GM23338 (cell line): ENCODE data around the gene EXOSC7.
A peak's percentile ranks its signal among the peaks of the same experiment; 100 is the strongest.

Source experiments
- CREB1 ChIP-seq: fragments of 250-450 bp; sonication (Bioruptor Pico); IDR thresholded peaks from 2 replicates; pipeline ENCODE4 v1.5.0; 2020; ENCODE audit warnings: low read depth, mild to moderate bottlenecking, moderate library complexity
- EZH2 ChIP-seq: fragments of 200-600 bp; sonication (generic); IDR thresholded peaks from one replicate; pipeline ENCODE4 v1.8.0; 2017; ENCODE audit warnings: antibody characterized with exemption, mild to moderate bottlenecking, low read depth; ENCODE audit not compliant: unreplicated experiment
- EZH2phosphoT487 ChIP-seq: fragments of 200-600 bp; sonication (generic); IDR thresholded peaks from one replicate; pipeline ENCODE4 v1.8.1; 2018; ENCODE audit warnings: antibody characterized with exemption; ENCODE audit not compliant: unreplicated experiment
- POLR2AphosphoS5 ChIP-seq: IDR thresholded peaks from 2 replicates; pipeline ENCODE4 v1.6.1; 2016; ENCODE audit warnings: antibody characterized with exemption, low read depth
- REST ChIP-seq: IDR thresholded peaks from one replicate; pipeline ENCODE4 v1.6.1; 2018; ENCODE audit warnings: antibody characterized with exemption; ENCODE audit not compliant: unreplicated experiment
- TF ChIP-seq, protein P1 (sequence below), 2 experiments: fragments of 200-600 bp in 1 of 2; sonication (generic) in 1 of 2; conservative IDR thresholded peaks; 2 replicates each; pipeline versions ENCODE4 v1.5.1 to v1.6.1; 2016 to 2017; ENCODE audit warnings: antibody characterized with exemption in 2 of 2, low read depth in 2 of 2, mild to moderate bottlenecking in 2 of 2, moderate library complexity in 1 of 2

GRCh38 chr3:44976002-44976815, at the start of gene EXOSC7, which contains the start of gene ZDHHC3:
- TF ChIP-seq EZH2 = no peak
- TF ChIP-seq, protein P1, sequence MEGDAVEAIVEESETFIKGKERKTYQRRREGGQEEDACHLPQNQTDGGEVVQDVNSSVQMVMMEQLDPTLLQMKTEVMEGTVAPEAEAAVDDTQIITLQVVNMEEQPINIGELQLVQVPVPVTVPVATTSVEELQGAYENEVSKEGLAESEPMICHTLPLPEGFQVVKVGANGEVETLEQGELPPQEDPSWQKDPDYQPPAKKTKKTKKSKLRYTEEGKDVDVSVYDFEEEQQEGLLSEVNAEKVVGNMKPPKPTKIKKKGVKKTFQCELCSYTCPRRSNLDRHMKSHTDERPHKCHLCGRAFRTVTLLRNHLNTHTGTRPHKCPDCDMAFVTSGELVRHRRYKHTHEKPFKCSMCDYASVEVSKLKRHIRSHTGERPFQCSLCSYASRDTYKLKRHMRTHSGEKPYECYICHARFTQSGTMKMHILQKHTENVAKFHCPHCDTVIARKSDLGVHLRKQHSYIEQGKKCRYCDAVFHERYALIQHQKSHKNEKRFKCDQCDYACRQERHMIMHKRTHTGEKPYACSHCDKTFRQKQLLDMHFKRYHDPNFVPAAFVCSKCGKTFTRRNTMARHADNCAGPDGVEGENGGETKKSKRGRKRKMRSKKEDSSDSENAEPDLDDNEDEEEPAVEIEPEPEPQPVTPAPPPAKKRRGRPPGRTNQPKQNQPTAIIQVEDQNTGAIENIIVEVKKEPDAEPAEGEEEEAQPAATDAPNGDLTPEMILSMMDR (conservative IDR thresholded peaks at IDR 0.05; ENCODE audit: low read depth in 2 of 2) = no peak
- peak; percentile 96 for TF ChIP-seq CREB1 (CRISPR knock-in tag)
- TF ChIP-seq POLR2AphosphoS5 = peak; percentile 96
- TF ChIP-seq EZH2phosphoT487 = no peak
- peak; percentile 5 for TF ChIP-seq REST
